Measurements from ENCODE around the gene CCT2.

The CCT2 gene

GRCh38 chr12:69620921-69621320 is 35.7 kb downstream of the CCT2 start:
- Histone ChIP-seq H3K27me3 (ENCODE audit: control insufficient read depth in 1 of 2, insufficient read depth in 1 of 2, low read length in 2 of 2) (peaks cover 4 to 7% of the 10 kb centered on the region in 2 experiments), H3K9ac (ENCODE audit: low read length) (no peak overlapping the region), H3K79me1 (replicated peaks; ENCODE audit: low read length, poor library complexity, severe bottlenecking) (no peaks in the 10 kb centered on the region), H3K4ac (ENCODE audit: low read depth in 1 of 2, low read length in 2 of 2) (no peak overlapping the region), H3K18ac (ENCODE audit: low read depth in 1 of 2, low read length in 2 of 2) (no peak overlapping the region), H3K4me3 (ENCODE audit: insufficient read depth in 1 of 2, low read depth in 1 of 2, low read length in 2 of 2) (no peak overlapping the region), H3K27ac (ENCODE audit: low read length, poor library complexity, severe bottlenecking) (no peak overlapping the region), H2BK15ac (ENCODE audit: low read depth, poor library complexity, severe bottlenecking) (no peak overlapping the region), H2BK5ac (ENCODE audit: low read depth, low read length, poor library complexity, severe bottlenecking) (no peak overlapping the region), H3K4me2 (ENCODE audit: low read length, poor library complexity, severe bottlenecking) (no peak overlapping the region), H2BK120ac (ENCODE audit: low read depth, low read length) (no peak overlapping the region), H3K9me3 (ENCODE audit: control insufficient read depth, low read length) (no peaks in the 10 kb centered on the region), H2AFZ (ENCODE audit: low read depth, low read length) (no peak overlapping the region), H4K91ac (ENCODE audit: low read length) (no peak overlapping the region), H3K14ac (ENCODE audit: low read length in 2 of 2) (no peak overlapping the region), H2BK12ac (ENCODE audit: low read length in 2 of 2) (no peak overlapping the region), H3K23ac (ENCODE audit: low read length in 2 of 2) (no peak overlapping the region), H3K4me1 (ENCODE audit: control insufficient read depth, insufficient read depth, low read depth, low read length) (peaks cover 2% of the 10 kb centered on the region), H2AK5ac (ENCODE audit: low read length, severe bottlenecking) (no peak overlapping the region), H3K36me3 (ENCODE audit: control insufficient read depth in 1 of 2, insufficient read depth in 2 of 2, low read depth in 1 of 2, low read length in 2 of 2) (no peaks in the 10 kb centered on the region), H4K8ac (ENCODE audit: low read length) (no peak overlapping the region)
- WGBS, result 92% methylated on average over 2 of the region's 2 CpGs
- DNase-seq, result no peak

- Histone ChIP-seq H3K27ac (ENCODE audit: low read length, poor library complexity, severe bottlenecking) (no peak overlapping the region), H3K4me2 (ENCODE audit: low read length, poor library complexity, severe bottlenecking) (no peak overlapping the region), H2AK5ac (ENCODE audit: low read length, severe bottlenecking) (no peak overlapping the region), H3K36me3 (ENCODE audit: control insufficient read depth in 1 of 2, insufficient read depth in 2 of 2, low read depth in 1 of 2, low read length in 2 of 2) (no peaks in the 10 kb centered on the region), H3K4me1 (ENCODE audit: control insufficient read depth, insufficient read depth, low read depth, low read length) (peaks cover 2% of the 10 kb centered on the region), H3K14ac (ENCODE audit: low read length in 2 of 2) (no peak overlapping the region), H2AFZ (ENCODE audit: low read depth, low read length) (no peak overlapping the region), H3K27me3 (ENCODE audit: control insufficient read depth in 1 of 2, insufficient read depth in 1 of 2, low read length in 2 of 2) (peaks cover 4 to 6% of the 10 kb centered on the region in 2 experiments), H4K91ac (ENCODE audit: low read length) (no peak overlapping the region), H3K79me1 (replicated peaks; ENCODE audit: low read length, poor library complexity, severe bottlenecking) (no peaks in the 10 kb centered on the region), H3K18ac (ENCODE audit: low read depth in 1 of 2, low read length in 2 of 2) (no peak overlapping the region), H3K9ac (ENCODE audit: low read length) (no peak overlapping the region), H3K23ac (ENCODE audit: low read length in 2 of 2) (no peak overlapping the region), H2BK120ac (ENCODE audit: low read depth, low read length) (no peak overlapping the region), H3K9me3 (ENCODE audit: control insufficient read depth, low read length) (no peaks in the 10 kb centered on the region), H3K4me3 (ENCODE audit: insufficient read depth in 1 of 2, low read depth in 1 of 2, low read length in 2 of 2) (no peak overlapping the region), H3K4ac (ENCODE audit: low read depth in 1 of 2, low read length in 2 of 2) (no peak overlapping the region), H2BK5ac (ENCODE audit: low read depth, low read length, poor library complexity, severe bottlenecking) (no peak overlapping the region), H2BK12ac (ENCODE audit: low read length in 2 of 2) (no peak overlapping the region), H2BK15ac (ENCODE audit: low read depth, poor library complexity, severe bottlenecking) (no peak overlapping the region), H4K8ac (ENCODE audit: low read length) (no peak overlapping the region)
- WGBS, result 80% methylated on average over 2 of the region's 2 CpGs
- DNase-seq, result no peak
Observed at GRCh38 chr12:69621551-69621950, 36.3 kb downstream of the CCT2 start.

GRCh38 chr12:69623970-69624369 is 38.7 kb downstream of the CCT2 start:
- Histone ChIP-seq H3K4me3 (ENCODE audit: insufficient read depth in 1 of 2, low read depth in 1 of 2, low read length in 2 of 2) (no peak overlapping the region), H3K79me1 (replicated peaks; ENCODE audit: low read length, poor library complexity, severe bottlenecking) (no peaks in the 10 kb centered on the region), H3K36me3 (ENCODE audit: control insufficient read depth in 1 of 2, insufficient read depth in 2 of 2, low read depth in 1 of 2, low read length in 2 of 2) (no peaks in the 10 kb centered on the region), H3K4me1 (ENCODE audit: control insufficient read depth, insufficient read depth, low read depth, low read length) (peaks cover 2% of the 10 kb centered on the region), H2BK5ac (ENCODE audit: low read depth, low read length, poor library complexity, severe bottlenecking) (no peak overlapping the region), H3K4me2 (ENCODE audit: low read length, poor library complexity, severe bottlenecking) (no peak overlapping the region), H3K4ac (ENCODE audit: low read depth in 1 of 2, low read length in 2 of 2) (no peak overlapping the region), H4K8ac (ENCODE audit: low read length) (no peak overlapping the region), H2AFZ (ENCODE audit: low read depth, low read length) (no peak overlapping the region), H3K27me3 (ENCODE audit: control insufficient read depth in 1 of 2, insufficient read depth in 1 of 2, low read length in 2 of 2) (peaks cover 0 to 4% of the 10 kb centered on the region in 2 experiments), H2BK120ac (ENCODE audit: low read depth, low read length) (no peak overlapping the region), H4K91ac (ENCODE audit: low read length) (no peak overlapping the region), H3K23ac (ENCODE audit: low read length in 2 of 2) (no peak overlapping the region), H2BK15ac (ENCODE audit: low read depth, poor library complexity, severe bottlenecking) (no peak overlapping the region), H3K27ac (ENCODE audit: low read length, poor library complexity, severe bottlenecking) (no peak overlapping the region), H3K18ac (ENCODE audit: low read depth in 1 of 2, low read length in 2 of 2) (no peak overlapping the region), H3K14ac (ENCODE audit: low read length in 2 of 2) (no peak overlapping the region), H2BK12ac (ENCODE audit: low read length in 2 of 2) (no peak overlapping the region), H3K9me3 (ENCODE audit: control insufficient read depth, low read length) (no peaks in the 10 kb centered on the region), H3K9ac (ENCODE audit: low read length) (no peak overlapping the region), H2AK5ac (ENCODE audit: low read length, severe bottlenecking) (no peak overlapping the region)
- no peak for DNase-seq
- 96% methylated on average over 13 of the region's 13 CpGs for WGBS

GRCh38 chr12:69627501-69627900 is 42.2 kb downstream of the CCT2 start:
- H2BK5ac ChIP-seq (ENCODE audit: low read depth, low read length, poor library complexity, severe bottlenecking), result no peak overlapping the region
- H3K14ac ChIP-seq (ENCODE audit: low read length in 2 of 2), result no peak overlapping the region
- H4K8ac ChIP-seq (ENCODE audit: low read length), result no peak overlapping the region
- no peak overlapping the region for H3K9ac ChIP-seq (ENCODE audit: low read length)
- H2AK5ac ChIP-seq (ENCODE audit: low read length, severe bottlenecking), result no peak overlapping the region
- no peak for DNase-seq
- H3K4me1 ChIP-seq (ENCODE audit: control insufficient read depth, insufficient read depth, low read depth, low read length), result peaks cover 2% of the 10 kb centered on the region
- no peaks in the 10 kb centered on the region for H3K9me3 ChIP-seq (ENCODE audit: control insufficient read depth, low read length)
- H3K27me3 ChIP-seq (ENCODE audit: control insufficient read depth in 1 of 2, insufficient read depth in 1 of 2, low read length in 2 of 2), result peaks cover 0 to 4% of the 10 kb centered on the region in 2 experiments
- no peak overlapping the region for H3K4ac ChIP-seq (ENCODE audit: low read depth in 1 of 2, low read length in 2 of 2)
- no peak overlapping the region for H2BK12ac ChIP-seq (ENCODE audit: low read length in 2 of 2)
- H4K91ac ChIP-seq (ENCODE audit: low read length), result no peak overlapping the region
- H3K27ac ChIP-seq (ENCODE audit: low read length, poor library complexity, severe bottlenecking), result no peak overlapping the region
- WGBS, result 70% methylated on average over 5 of the region's 8 CpGs
- no peak overlapping the region for H3K18ac ChIP-seq (ENCODE audit: low read depth in 1 of 2, low read length in 2 of 2)
- H3K4me3 ChIP-seq (ENCODE audit: insufficient read depth in 1 of 2, low read depth in 1 of 2, low read length in 2 of 2), result no peak overlapping the region
- no peak overlapping the region for H2AFZ ChIP-seq (ENCODE audit: low read depth, low read length)
- H2BK15ac ChIP-seq (ENCODE audit: low read depth, poor library complexity, severe bottlenecking), result no peak overlapping the region
- no peaks in the 10 kb centered on the region for H3K79me1 ChIP-seq (replicated peaks; ENCODE audit: low read length, poor library complexity, severe bottlenecking)
- H3K4me2 ChIP-seq (ENCODE audit: low read length, poor library complexity, severe bottlenecking), result no peak overlapping the region
- no peak overlapping the region for H2BK120ac ChIP-seq (ENCODE audit: low read depth, low read length)
- H3K23ac ChIP-seq (ENCODE audit: low read length in 2 of 2), result no peak overlapping the region
- H3K36me3 ChIP-seq (ENCODE audit: control insufficient read depth in 1 of 2, insufficient read depth in 2 of 2, low read depth in 1 of 2, low read length in 2 of 2), result no peaks in the 10 kb centered on the region
